SU-DHL-6 (cell line): ENCODE data around the gene CCDC86.
"Not testable (repeated sequence)": the region's sequence is repeated elsewhere in the genome, so short reads cannot be mapped to it uniquely, and the experiment has no call there.

Experiments
- H2AFZ ChIP-seq: fragments of 200-600 bp; sonication (generic); 2 replicates; pipeline ENCODE4 v1.6.1; 2014; ENCODE audit warnings: low read depth, mild to moderate bottlenecking, moderate library complexity, mixed read lengths, antibody characterized with exemption, low read length; ENCODE audit not compliant: severe bottlenecking
- H3F3A ChIP-seq: fragments of 200-600 bp; shearing (Covaris generic); 2 replicates; pipeline ENCODE4 v1.6.0; 2016; ENCODE audit warnings: antibody characterized with exemption, mild to moderate bottlenecking; ENCODE audit not compliant: insufficient read depth
- H3K27ac ChIP-seq: fragments of 200-600 bp; sonication (generic); 2 replicates; pipeline ENCODE4 v1.5.1; 2016; ENCODE audit warnings: low read depth, mild to moderate bottlenecking, low read length, moderate library complexity, mixed read lengths
- H3K27me3 ChIP-seq: fragments of 200-600 bp; sonication (generic), shearing (Covaris generic); 2 replicates; pipeline ENCODE4 v1.6.0; 2014; ENCODE audit warnings: mild to moderate bottlenecking, low read length
- H3K36me3 ChIP-seq: fragments of 200-600 bp; sonication (generic); 2 replicates; pipeline ENCODE4 v1.6.1; 2014; ENCODE audit warnings: mild to moderate bottlenecking, low read length, mixed read lengths
- H3K4me2 ChIP-seq: fragments of 300-600, 200-600 bp; shearing (Covaris generic), sonication (generic); 2 replicates; pipeline ENCODE4 v1.6.0; 2014; ENCODE audit warnings: low read length, low read depth, mild to moderate bottlenecking; ENCODE audit not compliant: poor library complexity, severe bottlenecking
- H3K4me3 ChIP-seq: fragments of 200-600 bp; sonication (generic); 2 replicates; pipeline ENCODE4 v1.5.1; 2014; ENCODE audit warnings: antibody characterized with exemption, low read length, mild to moderate bottlenecking, mixed read lengths; ENCODE audit not compliant: insufficient read depth, poor library complexity, severe bottlenecking
- H3K79me2 ChIP-seq: fragments of 200-600 bp; sonication (generic); 2 replicates; pipeline ENCODE4 v1.6.1; 2014; ENCODE audit warnings: mild to moderate bottlenecking, low read length, moderate library complexity; ENCODE audit not compliant: insufficient read depth
- H3K9ac ChIP-seq: fragments of 200-600 bp; sonication (generic); 2 replicates; pipeline ENCODE4 v1.7.0; 2014; ENCODE audit warnings: mild to moderate bottlenecking, low read length
- H3K9me2 ChIP-seq: fragments of 200-600 bp; sonication (generic); replicated peaks from 2 replicates; pipeline ENCODE4 v1.6.1; 2014; ENCODE audit warnings: low read length; ENCODE audit not compliant: insufficient read depth
- H3K9me3 ChIP-seq: fragments of 200-600 bp; sonication (generic); 2 replicates; pipeline ENCODE4 v1.6.1; 2014; ENCODE audit warnings: low read length, mixed read lengths; ENCODE audit not compliant: insufficient read depth
- H4K20me1 ChIP-seq: fragments of 200-600 bp; sonication (generic); 2 replicates; pipeline ENCODE4 v1.6.1; 2014; ENCODE audit warnings: low read depth, mild to moderate bottlenecking, antibody characterized with exemption, low read length, moderate library complexity, mixed read lengths
- EZH2phosphoT487 ChIP-seq: fragments of 200-600 bp; sonication (generic), shearing (Covaris generic); conservative IDR thresholded peaks from 2 replicates; pipeline ENCODE4 v1.6.1; 2018; ENCODE audit warnings: mild to moderate bottlenecking, antibody characterized with exemption, low read length, moderate library complexity, mixed read lengths
- TF ChIP-seq, protein P1 (sequence below): fragments of 200-600 bp; sonication (generic); IDR thresholded peaks from one replicate; pipeline ENCODE4 v1.5.1; 2017; ENCODE audit warnings: antibody characterized with exemption, mild to moderate bottlenecking, low read length, moderate library complexity; ENCODE audit not compliant: insufficient read depth, poor library complexity, severe bottlenecking

CCDC86 gene

GRCh38 chr11:60816590-60817157 is 25.2 kb upstream of the CCDC86 start:
- peaks cover 7% of the 10 kb centered on the region; the same call in 1 of the 2 replicates for H3K9me3 ChIP-seq
- no peak overlapping the region for H2AFZ ChIP-seq
- no peaks in the 10 kb centered on the region for H4K20me1 ChIP-seq
- no peak overlapping the region for H3K27ac ChIP-seq
- TF ChIP-seq EZH2phosphoT487, result no peak
- TF ChIP-seq, protein P1, sequence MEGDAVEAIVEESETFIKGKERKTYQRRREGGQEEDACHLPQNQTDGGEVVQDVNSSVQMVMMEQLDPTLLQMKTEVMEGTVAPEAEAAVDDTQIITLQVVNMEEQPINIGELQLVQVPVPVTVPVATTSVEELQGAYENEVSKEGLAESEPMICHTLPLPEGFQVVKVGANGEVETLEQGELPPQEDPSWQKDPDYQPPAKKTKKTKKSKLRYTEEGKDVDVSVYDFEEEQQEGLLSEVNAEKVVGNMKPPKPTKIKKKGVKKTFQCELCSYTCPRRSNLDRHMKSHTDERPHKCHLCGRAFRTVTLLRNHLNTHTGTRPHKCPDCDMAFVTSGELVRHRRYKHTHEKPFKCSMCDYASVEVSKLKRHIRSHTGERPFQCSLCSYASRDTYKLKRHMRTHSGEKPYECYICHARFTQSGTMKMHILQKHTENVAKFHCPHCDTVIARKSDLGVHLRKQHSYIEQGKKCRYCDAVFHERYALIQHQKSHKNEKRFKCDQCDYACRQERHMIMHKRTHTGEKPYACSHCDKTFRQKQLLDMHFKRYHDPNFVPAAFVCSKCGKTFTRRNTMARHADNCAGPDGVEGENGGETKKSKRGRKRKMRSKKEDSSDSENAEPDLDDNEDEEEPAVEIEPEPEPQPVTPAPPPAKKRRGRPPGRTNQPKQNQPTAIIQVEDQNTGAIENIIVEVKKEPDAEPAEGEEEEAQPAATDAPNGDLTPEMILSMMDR, result no peak
- H3K9me2 ChIP-seq, result no peaks in the 10 kb centered on the region
- no peaks in the 10 kb centered on the region for H3F3A ChIP-seq
- no peak overlapping the region for H3K4me3 ChIP-seq
- H3K9ac ChIP-seq, result no peak overlapping the region
- no peaks in the 10 kb centered on the region for H3K27me3 ChIP-seq
- no peaks in the 10 kb centered on the region for H3K36me3 ChIP-seq
- H3K79me2 ChIP-seq, result no peaks in the 10 kb centered on the region
- H3K4me2 ChIP-seq, result no peak overlapping the region

- TF ChIP-seq, protein P1, result no peak
- no peak for TF ChIP-seq EZH2phosphoT487
- H3K9me2 ChIP-seq, result no peaks in the 10 kb centered on the region
- H4K20me1 ChIP-seq, result no peaks in the 10 kb centered on the region
- H3K36me3 ChIP-seq, result no peaks in the 10 kb centered on the region
- no peaks in the 10 kb centered on the region for H3K79me2 ChIP-seq
- H3K4me2 ChIP-seq, result no peak overlapping the region
- H3K4me3 ChIP-seq, result no peak overlapping the region
- no peak overlapping the region for H3K9ac ChIP-seq
- H3K9me3 ChIP-seq, result peaks cover 7% of the 10 kb centered on the region; the same call in 1 of the 2 replicates
- H3K27ac ChIP-seq, result no peak overlapping the region
- H3F3A ChIP-seq, result no peaks in the 10 kb centered on the region
- H2AFZ ChIP-seq, result no peak overlapping the region
- H3K27me3 ChIP-seq, result no peaks in the 10 kb centered on the region
Observed at GRCh38 chr11:60818057-60818456, 23.9 kb upstream of the CCDC86 start.

GRCh38 chr11:60821827-60822599 is 19.9 kb upstream of the CCDC86 start:
- no peak overlapping the region for H3K9ac ChIP-seq
- no peak overlapping the region for H3K4me2 ChIP-seq
- no peaks in the 10 kb centered on the region for H3F3A ChIP-seq
- H3K27ac ChIP-seq, result no peak overlapping the region
- H3K4me3 ChIP-seq, result no peak overlapping the region
- H3K27me3 ChIP-seq, result no peaks in the 10 kb centered on the region
- no peaks in the 10 kb centered on the region for H3K79me2 ChIP-seq
- no peak for TF ChIP-seq EZH2phosphoT487
- TF ChIP-seq, protein P1, result no peak
- H4K20me1 ChIP-seq, result no peaks in the 10 kb centered on the region
- no peaks in the 10 kb centered on the region for H3K9me2 ChIP-seq
- H2AFZ ChIP-seq, result no peak overlapping the region
- H3K9me3 ChIP-seq, result no peaks in the 10 kb centered on the region
- H3K36me3 ChIP-seq, result no peaks in the 10 kb centered on the region

DNA sequence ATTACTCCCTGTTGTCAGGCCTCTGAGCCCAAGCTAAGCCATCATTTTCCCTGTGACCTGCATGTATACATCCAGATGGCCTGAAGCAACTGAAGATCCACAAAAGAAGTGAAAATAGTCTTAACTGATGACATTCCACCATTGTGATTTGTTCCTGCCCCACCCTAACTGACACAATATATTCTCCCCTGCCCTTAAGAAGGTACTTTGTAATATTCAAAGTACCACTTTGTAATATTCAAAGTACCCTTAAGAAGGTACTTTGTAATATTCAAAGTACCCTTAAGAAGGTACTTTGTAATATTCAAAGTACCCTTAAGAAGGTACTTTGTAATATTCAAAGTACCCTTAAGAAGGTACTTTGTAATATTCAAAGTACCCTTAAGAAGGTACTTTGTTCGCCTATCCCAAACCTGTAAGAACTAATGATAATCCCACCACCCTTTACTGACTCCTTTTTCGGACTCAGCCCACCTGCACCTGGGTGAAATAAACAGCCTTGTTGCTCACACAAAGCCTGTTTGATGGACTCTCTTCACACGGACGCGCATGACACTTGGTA is 18.1 kb upstream of the CCDC86 start:
- not testable (repeated sequence) for H3K4me3 ChIP-seq

More for the DNA sequence above, 18.1 kb upstream of the CCDC86 start:
- H3K9me3 ChIP-seq, H2AFZ ChIP-seq, H3K4me2 ChIP-seq, H3K27me3 ChIP-seq, H3K9me2 ChIP-seq, H3K9ac ChIP-seq, H3K79me2 ChIP-seq, H4K20me1 ChIP-seq, H3F3A ChIP-seq, H3K27ac ChIP-seq, H3K36me3 ChIP-seq: not testable (repeated sequence)
